Neutrophil (primary cell): ENCODE data around the gene EPHA1.

Experiments
- H3K27ac ChIP-seq: fragments of 200-600 bp; sonication (generic); 2 replicates; pipeline ENCODE4 v1.5.1; 2016; ENCODE audit warnings: mild to moderate bottlenecking, moderate library complexity
- H3K27me3 ChIP-seq: fragments of 200-600 bp; sonication (generic); 2 replicates; pipeline ENCODE4 v1.6.0; 2016; ENCODE audit warnings: mild to moderate bottlenecking
- H3K36me3 ChIP-seq: fragments of 200-600 bp; sonication (generic); 2 replicates; pipeline ENCODE4 v1.5.1; 2017
- H3K4me1 ChIP-seq, 2 experiments: fragments of 200-600 bp in 1 of 2; sonication (generic) in 1 of 2; 1 replicate in 1 of 2; 2 replicates in 1 of 2; pipeline versions ENCODE4 v1.5.1 to v1.6.1; 2013 to 2016; ENCODE audit warnings: low read depth in 1 of 2, low read length in 1 of 2, mild to moderate bottlenecking in 1 of 2, moderate library complexity in 1 of 2; ENCODE audit not compliant: control insufficient read depth in 1 of 2, insufficient read depth in 1 of 2
- H3K4me3 ChIP-seq, 2 experiments: fragments of 200-600 bp in 1 of 2; sonication (generic) in 1 of 2; 1 replicate in 1 of 2; 2 replicates in 1 of 2; pipeline ENCODE4 v1.5.1; 2013 to 2016; ENCODE audit warnings: low read depth in 1 of 2, low read length in 1 of 2, mild to moderate bottlenecking in 1 of 2, moderate library complexity in 1 of 2
- H3K9me3 ChIP-seq: fragments of 200-600 bp; sonication (generic); 2 replicates; pipeline ENCODE4 v1.5.1; 2016
- TF ChIP-seq, protein P1 (sequence below): fragments of 200-600 bp; sonication (generic); IDR thresholded peaks from 2 replicates; pipeline ENCODE4 v1.5.1; 2016; ENCODE audit warnings: antibody characterized with exemption

EPHA1 gene

DNA sequence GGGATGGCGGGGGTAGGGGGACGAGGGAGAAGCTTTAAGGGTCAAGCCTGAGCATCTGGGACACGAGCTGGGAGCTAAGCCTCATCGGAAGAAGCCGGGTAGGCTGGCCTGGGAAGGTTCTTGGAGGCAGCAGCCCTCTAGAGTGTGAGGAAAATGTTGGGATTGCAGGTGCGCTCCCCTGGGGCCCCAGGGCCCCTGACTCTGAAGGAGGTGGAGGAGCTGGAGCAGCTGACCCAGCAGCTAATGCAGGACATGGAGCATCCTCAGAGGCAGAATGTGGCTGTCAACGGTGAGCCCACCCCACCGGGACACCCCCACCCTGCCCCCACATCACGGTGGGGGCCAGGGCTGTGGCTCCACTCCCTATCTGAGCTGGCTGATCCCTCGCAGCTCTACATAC is 20.6 kb downstream of the EPHA1 start:
- peaks cover 100% of the 10 kb centered on the region for H3K36me3 ChIP-seq
- peak overlapping the region; percentile 97 for H3K27ac ChIP-seq
- TF ChIP-seq, protein P1, sequence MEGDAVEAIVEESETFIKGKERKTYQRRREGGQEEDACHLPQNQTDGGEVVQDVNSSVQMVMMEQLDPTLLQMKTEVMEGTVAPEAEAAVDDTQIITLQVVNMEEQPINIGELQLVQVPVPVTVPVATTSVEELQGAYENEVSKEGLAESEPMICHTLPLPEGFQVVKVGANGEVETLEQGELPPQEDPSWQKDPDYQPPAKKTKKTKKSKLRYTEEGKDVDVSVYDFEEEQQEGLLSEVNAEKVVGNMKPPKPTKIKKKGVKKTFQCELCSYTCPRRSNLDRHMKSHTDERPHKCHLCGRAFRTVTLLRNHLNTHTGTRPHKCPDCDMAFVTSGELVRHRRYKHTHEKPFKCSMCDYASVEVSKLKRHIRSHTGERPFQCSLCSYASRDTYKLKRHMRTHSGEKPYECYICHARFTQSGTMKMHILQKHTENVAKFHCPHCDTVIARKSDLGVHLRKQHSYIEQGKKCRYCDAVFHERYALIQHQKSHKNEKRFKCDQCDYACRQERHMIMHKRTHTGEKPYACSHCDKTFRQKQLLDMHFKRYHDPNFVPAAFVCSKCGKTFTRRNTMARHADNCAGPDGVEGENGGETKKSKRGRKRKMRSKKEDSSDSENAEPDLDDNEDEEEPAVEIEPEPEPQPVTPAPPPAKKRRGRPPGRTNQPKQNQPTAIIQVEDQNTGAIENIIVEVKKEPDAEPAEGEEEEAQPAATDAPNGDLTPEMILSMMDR = no peak
- H3K9me3 ChIP-seq = peaks cover 2% of the 10 kb centered on the region
- H3K4me3 ChIP-seq = no peak overlapping the region
- no peaks in the 10 kb centered on the region for H3K27me3 ChIP-seq
- H3K4me1 ChIP-seq = peaks cover 58 to 68% of the 10 kb centered on the region in 2 experiments

DNA sequence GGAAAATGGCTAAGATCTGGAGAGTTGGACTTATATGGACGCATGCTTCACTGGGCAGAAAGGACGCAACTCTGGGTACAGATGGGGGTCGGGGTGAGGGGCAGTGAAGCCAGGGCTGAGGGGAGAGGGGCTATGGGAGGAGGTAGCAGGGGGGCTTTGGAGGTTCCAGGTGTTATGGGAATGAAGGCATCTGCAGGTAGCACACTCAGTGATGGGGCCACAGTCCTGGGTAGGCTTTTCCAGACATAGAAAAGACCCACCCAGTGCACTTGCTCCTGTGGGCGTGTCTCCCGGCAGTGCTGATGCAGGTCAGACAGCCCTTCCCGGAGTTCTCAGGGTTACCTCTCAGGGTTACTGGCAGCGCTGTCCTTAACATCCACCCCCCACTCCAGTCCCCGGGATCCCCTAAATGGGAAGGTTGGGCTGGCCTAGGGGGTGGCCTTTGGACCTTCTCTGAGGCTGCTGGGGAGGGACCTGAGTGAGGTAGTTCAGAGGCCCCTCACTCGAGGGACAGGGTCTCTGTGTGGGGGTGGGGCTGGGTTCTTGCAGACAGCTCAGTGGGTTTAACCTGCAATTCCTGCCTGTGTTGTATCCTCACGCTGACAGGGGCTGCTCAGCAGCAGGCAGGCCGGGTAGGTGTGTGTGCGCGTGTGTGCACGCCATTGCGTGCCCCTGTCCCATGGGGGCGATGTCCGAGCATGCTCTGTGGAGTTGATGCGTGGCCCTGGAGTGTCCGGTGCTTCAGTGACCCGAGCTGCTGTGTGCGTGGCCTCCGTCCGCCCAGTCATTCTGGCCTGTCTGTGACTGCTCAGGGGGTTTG is 21.3 kb downstream of the EPHA1 start:
- Histone ChIP-seq H3K4me3 (peak overlapping the region; percentile 88 to 97), H3K27ac (peak overlapping the region; percentile 97), H3K4me1 (peaks cover 63 to 75% of the 10 kb centered on the region in 2 experiments), H3K36me3 (peaks cover 100% of the 10 kb centered on the region), H3K27me3 (no peaks in the 10 kb centered on the region), H3K9me3 (peaks cover 2% of the 10 kb centered on the region)
- TF ChIP-seq, protein P1 = no peak

DNA sequence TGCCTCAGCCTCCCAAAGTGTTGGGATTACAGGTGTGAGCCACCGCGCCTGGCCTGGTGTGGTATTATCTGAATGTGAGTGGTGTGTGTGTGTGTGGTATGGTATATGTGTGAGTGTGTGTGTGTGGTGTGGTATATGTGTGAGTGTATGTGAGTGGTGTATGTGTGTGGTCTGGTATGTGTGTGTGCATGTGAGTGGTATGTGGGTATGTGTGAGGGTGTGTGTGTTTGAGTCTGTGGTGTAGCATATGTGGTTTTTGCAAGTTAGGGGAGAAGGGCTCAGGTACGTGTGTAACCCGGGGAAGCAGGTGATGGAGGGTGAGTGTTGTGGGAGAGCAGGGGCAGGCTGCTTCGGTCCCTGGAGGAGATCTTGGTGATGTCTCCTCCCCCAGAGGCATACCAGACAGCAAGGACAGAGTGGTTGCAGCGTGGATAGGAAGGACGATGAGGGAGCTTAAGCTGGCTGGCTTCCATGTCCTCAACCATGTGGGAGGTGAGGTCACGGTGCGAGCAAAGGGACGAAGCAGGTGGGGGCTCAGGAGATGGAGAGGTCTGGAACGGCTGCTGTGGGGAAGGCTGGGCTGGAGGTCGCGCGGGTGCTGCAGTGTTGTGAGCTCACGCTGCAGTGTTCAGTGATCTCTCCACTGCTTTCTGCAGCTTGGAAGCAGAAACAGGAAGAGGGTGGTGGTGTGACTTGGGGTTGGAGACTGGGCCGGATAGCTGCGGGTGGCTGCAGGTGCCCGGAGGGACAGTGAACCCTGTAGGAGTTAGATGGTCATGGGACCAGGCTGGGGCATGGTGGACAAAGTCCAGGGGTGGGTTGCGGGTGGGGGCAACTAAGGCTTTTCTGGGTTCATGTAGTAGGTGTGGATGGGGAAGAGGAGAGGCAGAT is 22.5 kb downstream of the EPHA1 start:
- Histone ChIP-seq H3K36me3 (peaks cover 92% of the 10 kb centered on the region), H3K27ac (peak overlapping the region; percentile 97), H3K4me3 (peak overlapping the region; percentile 88 to 97), H3K4me1 (peaks cover 63 to 77% of the 10 kb centered on the region in 2 experiments), H3K27me3 (no peaks in the 10 kb centered on the region), H3K9me3 (peaks cover 2% of the 10 kb centered on the region)
- TF ChIP-seq, protein P1 = no peak

DNA sequence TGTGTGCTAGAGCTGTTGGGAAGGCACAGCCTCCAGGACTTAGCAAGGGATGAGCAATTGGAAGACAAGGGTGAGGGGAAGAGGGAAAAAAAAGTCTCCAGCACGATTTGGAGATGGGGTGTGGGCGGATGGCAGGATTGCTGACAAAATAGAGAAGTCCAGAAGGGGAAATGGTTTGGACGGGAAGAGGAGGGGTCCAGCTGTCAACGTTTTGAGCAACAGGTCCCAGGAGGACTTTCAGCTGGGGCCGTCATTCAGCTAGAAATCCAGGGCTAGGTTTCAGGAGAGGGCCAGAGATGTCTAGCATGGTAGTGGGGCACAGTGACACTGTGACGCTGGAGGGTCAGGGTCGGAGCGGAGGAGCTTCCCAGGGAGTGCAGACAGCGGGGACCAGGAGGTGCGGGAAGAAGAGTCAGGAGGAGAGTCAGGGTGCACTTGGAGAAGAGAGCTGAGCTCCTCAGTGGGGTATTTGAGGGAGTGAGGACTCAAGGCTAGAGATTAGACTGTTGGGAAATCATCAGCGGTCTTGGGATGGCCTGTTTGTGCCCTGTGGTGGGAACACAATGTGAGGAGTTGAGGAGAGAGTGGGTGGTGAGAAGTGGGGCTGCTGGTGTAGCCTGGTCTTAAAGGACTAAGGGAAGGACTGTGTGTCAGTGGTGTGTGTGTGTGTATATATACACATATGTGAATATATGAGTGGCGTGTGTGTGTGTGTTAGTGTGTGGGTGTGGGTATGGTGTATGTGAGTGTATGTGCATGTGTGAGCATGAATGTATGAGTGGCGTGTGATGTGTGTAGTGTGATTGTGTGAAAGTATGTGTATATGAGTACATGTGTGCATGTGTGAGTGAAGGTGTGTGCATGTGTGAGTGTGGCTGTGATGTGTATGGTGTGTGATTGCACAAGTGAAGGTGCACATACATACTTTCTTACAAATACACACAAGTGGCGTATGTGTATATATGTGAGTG is 23.7 kb downstream of the EPHA1 start:
- H3K4me3 ChIP-seq = peak overlapping the region; percentile 88 to 97
- no peaks in the 10 kb centered on the region for H3K27me3 ChIP-seq
- TF ChIP-seq, protein P1 = no peak
- peak overlapping the region; percentile 97 for H3K27ac ChIP-seq
- peaks cover 80% of the 10 kb centered on the region for H3K36me3 ChIP-seq
- H3K9me3 ChIP-seq = no peaks in the 10 kb centered on the region
- H3K4me1 ChIP-seq = peaks cover 63 to 71% of the 10 kb centered on the region in 2 experiments

DNA sequence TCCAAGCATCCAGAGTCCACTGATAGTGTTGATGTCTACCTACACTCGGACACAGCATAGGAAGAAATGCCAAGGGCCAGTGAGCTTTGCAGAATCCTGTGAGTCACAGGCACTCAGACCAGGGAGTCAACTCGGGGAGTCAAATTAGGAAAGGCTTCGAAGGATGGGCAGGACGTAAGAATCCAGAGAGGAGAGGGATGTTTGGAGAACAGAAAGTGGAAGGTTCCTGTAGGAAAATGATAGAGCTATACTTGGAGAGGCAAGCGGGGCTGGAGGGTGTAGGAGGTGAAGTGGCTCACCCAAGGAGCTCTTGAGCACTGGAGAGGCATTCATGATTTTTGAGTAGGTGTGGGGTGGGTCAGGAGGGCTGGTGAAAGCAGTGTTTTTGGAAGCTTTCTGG is 24.5 kb downstream of the EPHA1 start:
- Histone ChIP-seq H3K27me3 (no peaks in the 10 kb centered on the region), H3K27ac (peak overlapping the region; percentile 97), H3K4me1 (peaks cover 71 to 74% of the 10 kb centered on the region in 2 experiments), H3K9me3 (no peaks in the 10 kb centered on the region), H3K4me3 (peak overlapping the region; percentile 88 to 97), H3K36me3 (peaks cover 72% of the 10 kb centered on the region)
- TF ChIP-seq, protein P1 = no peak
